GM10248 (cell line): ENCODE results near the gene RGS14.
A peak's percentile ranks its signal among the peaks of the same experiment; 100 is the strongest.

Experiments
- CTCF ChIA-PET: fragments of 300-600 bp; sonication (Branson Sonifier 250); formaldehyde crosslinking; extraction: SDS; loops from one replicate; lab custom pipeline; 2021; ENCODE audit warnings: antibody characterized with exemption; lab: Yijun Ruan, JAX
- POLR2A ChIA-PET: fragments of 350-650 bp; sonication (Branson Sonifier 250); formaldehyde crosslinking; extraction: SDS; loops from one replicate; lab custom pipeline; 2020; ENCODE audit warnings: antibody characterized with exemption; lab: Yijun Ruan, JAX
- DNase-seq: peaks from one replicate; pipeline ENCODE4 v3.0.0; 2012; ENCODE audit errors: extremely low spot score
- TF ChIP-seq, protein P1 (sequence below): IDR thresholded peaks from 2 replicates; pipeline ENCODE4 v1.5.1; 2012; ENCODE audit warnings: mild to moderate bottlenecking, low read depth; ENCODE audit errors: extremely low read depth, missing control alignments, control extremely low read depth

The RGS14 gene

GRCh38 chr5:177362610-177363507 lies 5.1 kb downstream of the RGS14 start:
- CTCF ChIA-PET: interaction anchor here (1.0 to 35.5 kb wide), 7 partner anchors 11 to 93 kb away, joined by 3 to 734 read pairs (median 15); partner anchors contain the start of genes LMAN2 and SLC34A1
- TF ChIP-seq, protein P1, sequence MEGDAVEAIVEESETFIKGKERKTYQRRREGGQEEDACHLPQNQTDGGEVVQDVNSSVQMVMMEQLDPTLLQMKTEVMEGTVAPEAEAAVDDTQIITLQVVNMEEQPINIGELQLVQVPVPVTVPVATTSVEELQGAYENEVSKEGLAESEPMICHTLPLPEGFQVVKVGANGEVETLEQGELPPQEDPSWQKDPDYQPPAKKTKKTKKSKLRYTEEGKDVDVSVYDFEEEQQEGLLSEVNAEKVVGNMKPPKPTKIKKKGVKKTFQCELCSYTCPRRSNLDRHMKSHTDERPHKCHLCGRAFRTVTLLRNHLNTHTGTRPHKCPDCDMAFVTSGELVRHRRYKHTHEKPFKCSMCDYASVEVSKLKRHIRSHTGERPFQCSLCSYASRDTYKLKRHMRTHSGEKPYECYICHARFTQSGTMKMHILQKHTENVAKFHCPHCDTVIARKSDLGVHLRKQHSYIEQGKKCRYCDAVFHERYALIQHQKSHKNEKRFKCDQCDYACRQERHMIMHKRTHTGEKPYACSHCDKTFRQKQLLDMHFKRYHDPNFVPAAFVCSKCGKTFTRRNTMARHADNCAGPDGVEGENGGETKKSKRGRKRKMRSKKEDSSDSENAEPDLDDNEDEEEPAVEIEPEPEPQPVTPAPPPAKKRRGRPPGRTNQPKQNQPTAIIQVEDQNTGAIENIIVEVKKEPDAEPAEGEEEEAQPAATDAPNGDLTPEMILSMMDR: no peak
- peak; percentile 86 for DNase-seq

DNA sequence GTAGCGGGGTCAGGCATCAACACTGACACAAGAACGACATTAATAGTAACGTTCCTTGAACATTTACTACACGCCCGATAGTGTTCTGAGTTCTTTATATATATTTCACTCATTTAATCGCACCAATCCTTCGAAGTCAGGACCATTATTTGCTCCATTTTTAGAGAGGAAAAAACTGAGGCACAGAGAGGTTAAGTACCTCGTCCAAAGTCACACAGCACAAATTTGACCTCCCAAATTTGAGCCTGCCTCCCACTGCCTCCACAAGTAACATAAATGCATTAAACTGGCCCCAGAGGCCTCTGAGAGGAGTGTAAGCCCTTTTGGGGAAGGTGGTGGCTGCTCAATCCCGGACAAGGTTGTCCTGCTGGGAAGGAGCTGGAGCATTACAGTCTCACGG lies 5.8 kb downstream of the RGS14 start:
- TF ChIP-seq, protein P1: no peak
- CTCF ChIA-PET: interaction anchor here (1.3 to 35.5 kb wide), 6 partner anchors 13 to 94 kb away, joined by 3 to 734 read pairs (median 9); partner anchors contain the start of gene SLC34A1
- no peak for DNase-seq
- POLR2A ChIA-PET: interaction anchor here (0.6 kb wide), 1 partner anchor 1003 kb away, joined by 3 read pairs; no protein-coding TSS in a partner anchor

More at GRCh38 chr5:177362610-177363507, 5.1 kb downstream of the RGS14 start:
- POLR2A ChIA-PET: interaction anchor here (0.6 to 1.5 kb wide), 3 partner anchors 10 to 1002 kb away, joined by 3 to 6 read pairs (median 6); partner anchors contain the start of gene LMAN2

- ChIA-PET POLR2A (interaction anchor here (1.3 kb wide), 1 partner anchor 14 kb away, joined by 3 read pairs; no protein-coding TSS in a partner anchor), CTCF (interaction anchor here (0.6 to 35.5 kb wide), 10 partner anchors 14 to 93 kb away, joined by 3 to 734 read pairs (median 4); partner anchors contain the start of gene SLC34A1)
- TF ChIP-seq, protein P1: no peak
- DNase-seq: peak; percentile 60
Observed at GRCh38 chr5:177364159-177364962, 6.6 kb downstream of the RGS14 start.

DNA sequence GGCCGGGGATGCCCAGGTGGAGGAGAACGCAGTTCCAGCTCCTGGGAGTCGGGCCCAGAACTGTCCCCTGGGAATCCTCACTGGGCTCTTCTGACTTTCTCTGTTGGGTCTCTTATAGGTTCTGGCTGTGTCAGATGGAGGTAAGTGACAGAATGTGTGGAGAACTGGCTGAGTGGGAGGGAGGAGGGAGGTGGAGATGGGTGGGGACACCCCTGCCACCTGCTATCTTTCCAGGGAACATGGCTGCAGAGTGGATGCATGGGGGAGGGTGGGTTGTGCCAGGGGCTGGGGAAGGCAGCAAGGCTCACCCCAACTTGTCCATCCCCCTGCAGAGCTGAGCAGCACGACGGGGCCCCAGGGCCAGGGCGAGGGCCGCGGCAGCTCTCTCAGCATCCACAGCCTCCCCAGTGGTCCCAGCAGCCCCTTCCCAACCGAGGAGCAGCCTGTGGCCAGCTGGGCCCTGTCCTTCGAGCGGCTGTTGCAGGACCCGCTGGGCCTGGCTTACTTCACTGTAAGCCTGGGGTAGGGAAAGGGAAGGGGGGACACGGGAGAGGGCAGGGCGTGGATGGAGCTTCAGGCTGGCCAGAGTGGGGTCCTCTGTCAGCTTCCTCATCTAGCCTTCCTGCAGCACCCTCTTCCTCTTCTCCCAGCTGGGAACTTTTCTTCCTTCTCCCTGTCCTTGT lies 8.3 kb downstream of the RGS14 start:
- ChIA-PET CTCF (interaction anchor here (1.1 to 35.5 kb wide), 6 partner anchors 0 to 91 kb away, joined by 3 to 734 read pairs (median 8); partner anchors contain the start of genes LMAN2, RGS14 and SLC34A1), POLR2A (interaction anchor here (0.6 kb wide), 1 partner anchor 9 kb away, joined by 4 read pairs; no protein-coding TSS in a partner anchor)
- DNase-seq: no peak
- TF ChIP-seq, protein P1: no peak

DNA sequence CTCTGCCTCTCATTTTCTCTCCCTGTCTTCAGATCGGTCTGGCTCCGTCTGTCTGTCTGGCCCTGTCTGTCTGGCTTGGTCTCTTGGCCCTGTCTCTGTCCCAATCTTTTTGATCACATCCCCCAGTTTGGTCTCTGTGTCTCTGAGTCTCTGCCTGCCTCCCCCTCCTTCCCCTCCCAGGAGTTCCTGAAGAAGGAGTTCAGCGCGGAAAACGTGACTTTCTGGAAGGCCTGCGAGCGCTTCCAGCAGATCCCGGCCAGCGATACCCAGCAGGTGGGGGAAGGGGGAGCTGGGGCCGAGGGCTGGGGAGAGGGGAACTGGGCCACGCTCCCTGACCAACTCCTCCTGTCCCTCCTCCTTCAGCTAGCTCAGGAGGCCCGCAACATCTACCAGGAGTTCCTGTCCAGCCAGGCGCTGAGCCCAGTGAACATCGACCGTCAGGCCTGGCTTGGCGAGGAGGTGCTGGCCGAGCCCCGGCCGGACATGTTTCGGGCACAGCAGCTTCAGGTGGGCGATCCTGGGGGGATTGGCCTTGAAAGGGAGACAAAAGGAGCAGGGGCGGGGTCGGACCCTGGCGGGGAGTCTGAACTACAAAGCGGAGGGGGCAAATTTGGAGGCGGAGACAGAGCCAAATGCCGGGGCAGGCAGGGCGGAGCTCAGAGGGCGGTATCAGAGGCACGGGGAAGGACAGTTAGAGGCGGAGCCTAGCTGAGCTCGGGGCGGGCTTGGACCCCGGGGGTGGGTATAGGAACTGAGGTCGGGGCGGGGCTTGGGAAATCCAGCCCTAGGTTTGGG lies 9.0 kb downstream of the RGS14 start:
- ChIA-PET CTCF (interaction anchor here (0.8 to 35.5 kb wide), 7 partner anchors 1 to 88 kb away, joined by 3 to 734 read pairs (median 5); partner anchors contain the start of genes LMAN2, RGS14 and SLC34A1), POLR2A (interaction anchor here (0.6 kb wide), 1 partner anchor 8 kb away, joined by 4 read pairs; no protein-coding TSS in a partner anchor)
- DNase-seq: no peak
- TF ChIP-seq, protein P1: no peak
